HepG2 (cell line): Measurements from ENCODE around the gene KCNQ5. TPM values are rescaled to one million over a fixed set of nuclear protein-coding genes. Genes with fewer than 3 reads are reported as not detected.

Experiments used
- ATAC-seq: fragments of 200-7000 bp; cut with Tn5 transposase; 3 replicates; pipeline ENCODE4 v1.9.1; 2020; ENCODE audit warnings: mild to moderate bottlenecking, moderate library complexity
- BruUV-seq: library from RNA; stranded (reverse); fragments of 400-500 nt; replicated peaks from 2 replicates; lab custom pipeline; 2021; lab: Mats Ljungman, UMichigan
- CTCF ChIA-PET: fragments of 300-600 bp; formaldehyde crosslinking; extraction: SDS; loops from one replicate; lab custom pipeline; 2021; ENCODE audit warnings: low total read pairs, inconsistent platforms, low intra/inter-chr PET ratio; lab: Yijun Ruan, JAX
- POLR2A ChIA-PET: fragments of 350-600 bp; sonication (Branson Sonifier 250); formaldehyde crosslinking; loops from one replicate; lab custom pipeline; 2020; ENCODE audit warnings: antibody characterized with exemption, inconsistent platforms; lab: Yijun Ruan, JAX
- DNase-seq: peaks from one replicate; pipeline ENCODE4 v3.0.0-alpha.2; 2015; ENCODE audit warnings: low spot score
- FAIRE-seq: peaks from 3 replicates; lab custom pipeline; 2011; peaks lifted over from hg19 to GRCh38; lab: Jason Lieb, UNC
- H2AFZ ChIP-seq: one replicate; pipeline ENCODE4 v1.6.1; 2011; ENCODE audit warnings: low read length, inconsistent platforms
- H3K27ac ChIP-seq: fragments of 300-600 bp; 3 replicates; pipeline ENCODE4 v1.8.0; 2011; ENCODE audit warnings: mixed run types, mild to moderate bottlenecking, mixed read lengths, low read length, inconsistent platforms; ENCODE audit not compliant: insufficient read depth; ENCODE audit errors: extremely low read length
- H3K27me3 ChIP-seq, 2 experiments: fragments of 200-600 bp in 1 of 2; 2 replicates in 1 of 2; 3 replicates in 1 of 2; pipeline versions ENCODE4 v1.6.0 to v1.8.0; 2011; ENCODE audit warnings: low read length in 2 of 2, mild to moderate bottlenecking in 2 of 2, moderate library complexity in 2 of 2, inconsistent platforms in 1 of 2; ENCODE audit not compliant: insufficient read depth in 2 of 2, control insufficient read depth in 1 of 2
- H3K36me3 ChIP-seq, 2 experiments: fragments of 200-600 bp in 1 of 2; replicated peaks in 1 of 2; 2 replicates in 1 of 2; 3 replicates in 1 of 2; pipeline versions ENCODE4 v1.5.1 to v1.8.0; 2011; ENCODE audit warnings: low read length in 2 of 2, inconsistent platforms in 1 of 2; ENCODE audit not compliant: insufficient read depth in 2 of 2, control insufficient read depth in 1 of 2
- H3K4me1 ChIP-seq: 2 replicates; pipeline ENCODE4 v1.5.1; 2012; ENCODE audit warnings: low read length, inconsistent platforms; ENCODE audit not compliant: insufficient read depth
- H3K4me2 ChIP-seq: 2 replicates; pipeline ENCODE4 v1.6.0; 2011; ENCODE audit warnings: low read depth, low read length, inconsistent platforms
- H3K4me3 ChIP-seq, 3 experiments: fragments of 200-600 bp in 1 of 3; sonication (generic), shearing (Covaris generic) in 1 of 3; replicated peaks in 1 of 3; 2 replicates each; pipeline ENCODE4 v1.5.1; 2011 to 2016; ENCODE audit warnings: low read length in 3 of 3, inconsistent platforms in 2 of 3, low read depth in 2 of 3, mild to moderate bottlenecking in 2 of 3, control low read depth in 1 of 3, mixed read lengths in 1 of 3; ENCODE audit not compliant: insufficient read depth in 1 of 3
- H3K79me2 ChIP-seq: one replicate; pipeline ENCODE4 v1.6.1; 2011; ENCODE audit warnings: low read length, inconsistent platforms; ENCODE audit not compliant: insufficient read depth
- H3K9ac ChIP-seq: 2 replicates; pipeline ENCODE4 v1.6.0; 2011; ENCODE audit warnings: mild to moderate bottlenecking, low read depth, low read length, inconsistent platforms; ENCODE audit not compliant: insufficient read depth
- H3K9me3 ChIP-seq: 2 replicates; pipeline ENCODE4 v1.5.1; 2012; ENCODE audit warnings: mild to moderate bottlenecking, low read length
- H4K20me1 ChIP-seq: 2 replicates; pipeline ENCODE4 v1.6.0; 2011; ENCODE audit warnings: inconsistent platforms, mild to moderate bottlenecking, low read length, moderate library complexity; ENCODE audit not compliant: insufficient read depth
- ARNTL ChIP-seq: sonication (generic); formaldehyde crosslinking; IDR thresholded peaks from 2 replicates; pipeline ENCODE4 v1.4.0; 2020; ENCODE audit warnings: mild to moderate bottlenecking, missing genetic modification reagents
- BCL6 ChIP-seq: IDR thresholded peaks from 2 replicates; pipeline ENCODE4 v1.6.1; 2016; ENCODE audit warnings: missing genetic modification reagents, missing compliant biosample characterization
- EHMT2 ChIP-seq: fragments of 200-600 bp; sonication (generic); IDR thresholded peaks from 2 replicates; pipeline ENCODE4 v1.7.0; 2017; ENCODE audit warnings: antibody characterized with exemption, low read depth, low read length, borderline replicate concordance
- MXD1 ChIP-seq: sonication (generic); formaldehyde crosslinking; IDR thresholded peaks from 2 replicates; pipeline ENCODE4 v1.4.0; 2020; ENCODE audit warnings: mild to moderate bottlenecking, missing genetic modification reagents
- MYNN ChIP-seq: sonication (generic); formaldehyde crosslinking; IDR thresholded peaks from 2 replicates; pipeline ENCODE4 v1.4.0; 2020; ENCODE audit warnings: mild to moderate bottlenecking, low read depth, missing genetic modification reagents
- PRMT3 ChIP-seq: sonication (generic); formaldehyde crosslinking; IDR thresholded peaks from 2 replicates; pipeline ENCODE4 v1.8.1; 2022; ENCODE audit warnings: low read depth, mild to moderate bottlenecking, moderate library complexity, missing genetic modification reagents, borderline replicate concordance
- REXO4 ChIP-seq: sonication (generic); formaldehyde crosslinking; IDR thresholded peaks from 2 replicates; pipeline ENCODE4 v1.8.0; 2022; ENCODE audit warnings: missing genetic modification reagents, mild to moderate bottlenecking, borderline replicate concordance
- SMAD1 ChIP-seq: sonication (generic); formaldehyde crosslinking; IDR thresholded peaks from 2 replicates; pipeline ENCODE4 v1.4.0; 2020; ENCODE audit warnings: missing genetic modification reagents, low read depth, mild to moderate bottlenecking, borderline replicate concordance
- TBL1XR1 ChIP-seq: fragments of 150-350 bp; IDR thresholded peaks from 2 replicates; pipeline ENCODE4 v1.6.1; 2014; ENCODE audit warnings: borderline replicate concordance, low read length; ENCODE audit not compliant: partially characterized antibody
- ZNF30 ChIP-seq: sonication (generic); formaldehyde crosslinking; IDR thresholded peaks from 2 replicates; pipeline ENCODE4 v1.5.0; 2020; ENCODE audit warnings: mild to moderate bottlenecking, missing genetic modification reagents
- ZNF317 ChIP-seq: sonication (generic); formaldehyde crosslinking; IDR thresholded peaks from 2 replicates; pipeline ENCODE4 v1.5.0; 2020; ENCODE audit warnings: mild to moderate bottlenecking, missing genetic modification reagents
- ZNF646 ChIP-seq: sonication (generic); formaldehyde crosslinking; IDR thresholded peaks from 2 replicates; pipeline ENCODE4 v1.9.0; 2021; ENCODE audit warnings: mild to moderate bottlenecking, missing genetic modification reagents
- ZUFSP ChIP-seq: sonication (generic); formaldehyde crosslinking; IDR thresholded peaks from 2 replicates; pipeline ENCODE4 v1.9.0; 2021; ENCODE audit warnings: missing genetic modification reagents, mild to moderate bottlenecking, borderline replicate concordance
- WGBS: methylation state at CpG from one replicate; pipeline ENCODE4 v1.1.6; 2017; ENCODE audit warnings: low lambda C conversion rate; 5-methylcytosine and 5-hydroxymethylcytosine counted together
- in situ Hi-C: cut with HindIII; loops from 2 replicates; pipeline ENCODE4 v1.10.0; 2017; ENCODE audit warnings: low pct_unique_long_range_greater_than_20kb; ENCODE audit not compliant: extremely low pct_ligation_motif_present
- intact Hi-C: fragments of 100-400 bp; cut with micrococcal nuclease; formaldehyde crosslinking; loops from one replicate; pipeline ENCODE4 v1.10.0; 2022; ENCODE audit not compliant: unreplicated experiment
- polyA plus RNA-seq, 8 experiments: library from polyadenylated mRNA; depleted of rRNA in 3 of 8; stranded (reverse) in 7 of 8; unstranded in 1 of 8; fragments of >200 nt; fragmentation: Illumina TruSeq in 4 of 8; extraction: Trizol in 4 of 8; gene quantifications; 2 replicates each; pipeline versions ENCODE4 v1.2.1 to v1.2.3, GENCODE V29; 2011 to 2016; ENCODE audit warnings: low read depth in 4 of 8, missing spikeins in 1 of 8, mixed read lengths in 1 of 8; ENCODE audit not compliant: insufficient read depth in 1 of 8
- total RNA-seq, 5 experiments: library from RNA; depleted of rRNA; stranded (reverse); fragments of >200 nt; fragmentation: Illumina TruSeq; extraction: Trizol; gene quantifications; 2 replicates each; pipeline ENCODE4 v1.2.3, GENCODE V29; 2016; ENCODE audit warnings: low read depth in 1 of 5

The KCNQ5 gene
- total and polyA plus RNA-seq, 2 of the 13 experiments (the other 11 are each of a cell fraction or from before 2014, with no cell fraction given): 0.04 TPM; not detected in 1

GRCh38 chr6:73078333-73078862, 456.5 kb downstream of the KCNQ5 start (continued):
- no peak for TF ChIP-seq PRMT3 (CRISPR knock-in tag)
- TF ChIP-seq MXD1 (CRISPR knock-in tag): no peak
- no peak for TF ChIP-seq ARNTL (CRISPR knock-in tag)
- TF ChIP-seq BCL6 (CRISPR knock-in tag): no peak
- no peak for TF ChIP-seq ZNF30 (CRISPR knock-in tag)

- intact Hi-C loops (no loop called here), in situ Hi-C loops (no loop called here)
- TF ChIP-seq TBL1XR1: no peak
- TF ChIP-seq ZNF646 (CRISPR knock-in tag): no peak
- TF ChIP-seq REXO4 (CRISPR knock-in tag): no peak
- TF ChIP-seq MYNN: no peak
- no peak for TF ChIP-seq EHMT2
- no peak for TF ChIP-seq ZNF317 (CRISPR knock-in tag)
- no peak for TF ChIP-seq SMAD1 (CRISPR knock-in tag)
- TF ChIP-seq ZUFSP (CRISPR knock-in tag): no peak
Measured at GRCh38 chr6:73078908-73079610, 457.2 kb downstream of the KCNQ5 start.

More at GRCh38 chr6:73078908-73079610, 457.2 kb downstream of the KCNQ5 start:
- CTCF ChIA-PET: no interaction called here
- ATAC-seq: no peak
- Histone ChIP-seq H3K36me3 (no peaks in the 10 kb centered on the region), H3K79me2 (no peaks in the 10 kb centered on the region), H3K9me3 (no peaks in the 10 kb centered on the region), H4K20me1 (no peaks in the 10 kb centered on the region), H3K4me3 (no peak overlapping the region), H2AFZ (no peak overlapping the region), H3K4me2 (no peak overlapping the region), H3K9ac (no peak overlapping the region), H3K27ac (no peak overlapping the region), H3K4me1 (no peaks in the 10 kb centered on the region), H3K27me3 (no peaks in the 10 kb centered on the region; a peak in 1 of 5 replicates)
- no peak for FAIRE-seq
- no TSS peak for BruUV-seq
- no peak for DNase-seq
- POLR2A ChIA-PET: no interaction called here
- 41% methylated on average over 5 of the region's 5 CpGs for WGBS
